ENCODE data around the gene GPHN. TPM values are rescaled to one million over a fixed set of nuclear protein-coding genes. Genes with fewer than 3 reads are reported as not detected.

GPHN gene
- total RNA-seq, 4 donors from 2014 or later: 16.7 to 34.8 (median 27.0) TPM

- Histone ChIP-seq H3K9me3 (no peaks in the 10 kb centered on the region), H3K27ac (no peak overlapping the region), H3K27me3 (no peaks in the 10 kb centered on the region), H3K4me3 (no peak overlapping the region), H3K36me3 (no peaks in the 10 kb centered on the region), H3K4me1 (no peaks in the 10 kb centered on the region)
- no peak for DNase-seq (ENCODE audit: low spot score in 2 of 2)
- no peak for TF ChIP-seq EP300 (IDR thresholded peaks at IDR 0.05)
- no peak for TF ChIP-seq POLR2A (IDR thresholded peaks at IDR 0.05)
- no peak for TF ChIP-seq POLR2AphosphoS5 (IDR thresholded peaks at IDR 0.05)
- TF ChIP-seq CTCF (IDR thresholded peaks at IDR 0.05): no peak
- 71% methylated on average over 2 of the region's 2 CpGs for WGBS
Measured at GRCh38 chr14:67004521-67004920, 496.6 kb downstream of the GPHN start.

GRCh38 chr14:67010602-67011001, 502.7 kb downstream of the GPHN start:
- Histone ChIP-seq H3K4me1 (no peaks in the 10 kb centered on the region), H3K9me3 (no peaks in the 10 kb centered on the region), H3K27me3 (no peaks in the 10 kb centered on the region), H3K27ac (no peak overlapping the region), H3K36me3 (no peaks in the 10 kb centered on the region), H3K4me3 (no peak overlapping the region)
- DNase-seq (ENCODE audit: low spot score in 2 of 2): no peak
- TF ChIP-seq EP300 (IDR thresholded peaks at IDR 0.05) (no peak), CTCF (IDR thresholded peaks at IDR 0.05) (no peak), POLR2A (IDR thresholded peaks at IDR 0.05) (no peak), POLR2AphosphoS5 (IDR thresholded peaks at IDR 0.05) (no peak)
- 83% methylated on average over 1 of the region's 1 CpG for WGBS

- H3K27ac ChIP-seq: no peak overlapping the region
- DNase-seq (ENCODE audit: low spot score in 2 of 2): no peak
- no peaks in the 10 kb centered on the region for H3K27me3 ChIP-seq
- H3K4me1 ChIP-seq: no peaks in the 10 kb centered on the region
- no peak overlapping the region for H3K4me3 ChIP-seq
- no peaks in the 10 kb centered on the region for H3K9me3 ChIP-seq
- no peak for TF ChIP-seq EP300 (IDR thresholded peaks at IDR 0.05)
- no peak for TF ChIP-seq POLR2A (IDR thresholded peaks at IDR 0.05)
- no peak for TF ChIP-seq CTCF (IDR thresholded peaks at IDR 0.05)
- TF ChIP-seq POLR2AphosphoS5 (IDR thresholded peaks at IDR 0.05): no peak
- no peaks in the 10 kb centered on the region for H3K36me3 ChIP-seq
Measured at GRCh38 chr14:67016856-67017255, 508.9 kb downstream of the GPHN start.

GRCh38 chr14:67018720-67019119, 510.8 kb downstream of the GPHN start:
- DNase-seq (ENCODE audit: low spot score in 2 of 2): no peak
- no peaks in the 10 kb centered on the region for H3K27me3 ChIP-seq
- TF ChIP-seq EP300 (IDR thresholded peaks at IDR 0.05) (no peak), CTCF (IDR thresholded peaks at IDR 0.05) (no peak), POLR2AphosphoS5 (IDR thresholded peaks at IDR 0.05) (no peak), POLR2A (IDR thresholded peaks at IDR 0.05) (no peak)
- no peak overlapping the region for H3K27ac ChIP-seq
- no peaks in the 10 kb centered on the region for H3K36me3 ChIP-seq
- H3K9me3 ChIP-seq: no peaks in the 10 kb centered on the region
- no peaks in the 10 kb centered on the region for H3K4me1 ChIP-seq
- H3K4me3 ChIP-seq: no peak overlapping the region

- Histone ChIP-seq H3K36me3 (no peaks in the 10 kb centered on the region), H3K4me3 (no peak overlapping the region), H3K4me1 (no peaks in the 10 kb centered on the region), H3K27ac (no peak overlapping the region), H3K27me3 (no peaks in the 10 kb centered on the region), H3K9me3 (no peaks in the 10 kb centered on the region)
- WGBS: 92% methylated on average over 3 of the region's 3 CpGs
- DNase-seq (ENCODE audit: low spot score in 2 of 2): no peak
- no peak for TF ChIP-seq POLR2A (IDR thresholded peaks at IDR 0.05)
- no peak for TF ChIP-seq POLR2AphosphoS5 (IDR thresholded peaks at IDR 0.05)
- no peak for TF ChIP-seq EP300 (IDR thresholded peaks at IDR 0.05)
- TF ChIP-seq CTCF (IDR thresholded peaks at IDR 0.05): no peak
Measured at GRCh38 chr14:67019796-67020195, 511.8 kb downstream of the GPHN start.
